Endodermal cell (in vitro differentiated cells): ENCODE results near the gene LSM3. TPM values are rescaled to one million over a fixed set of nuclear protein-coding genes. Genes with fewer than 3 reads are reported as not detected.

ENCODE experiments used
- DNase-seq: peaks from one replicate; pipeline ENCODE4 v3.0.0-alpha.2; 2017
- H3K27ac ChIP-seq: 2 replicates; pipeline ENCODE4 v1.5.1; 2013; ENCODE audit warnings: mild to moderate bottlenecking, low read depth, low read length, moderate library complexity
- H3K27me3 ChIP-seq: 2 replicates; pipeline ENCODE4 v1.6.1; 2013; ENCODE audit warnings: mild to moderate bottlenecking, low read length, moderate library complexity; ENCODE audit not compliant: insufficient read depth, control insufficient read depth, poor library complexity, severe bottlenecking
- H3K36me3 ChIP-seq: 2 replicates; pipeline ENCODE4 v1.7.0; 2013; ENCODE audit warnings: mild to moderate bottlenecking, low read length, moderate library complexity; ENCODE audit not compliant: control insufficient read depth, insufficient read depth
- H3K4me1 ChIP-seq: one replicate; pipeline ENCODE4 v1.7.0; 2013; ENCODE audit warnings: low read length; ENCODE audit not compliant: control insufficient read depth, insufficient read depth
- H3K4me3 ChIP-seq: 2 replicates; pipeline ENCODE4 v1.5.1; 2013; ENCODE audit warnings: mild to moderate bottlenecking, low read length, moderate library complexity
- H3K9ac ChIP-seq: 2 replicates; pipeline ENCODE4 v1.6.1; 2013; ENCODE audit warnings: mild to moderate bottlenecking, low read length, moderate library complexity; ENCODE audit not compliant: poor library complexity, severe bottlenecking; ENCODE audit errors: extremely low read depth
- H3K9me3 ChIP-seq: 2 replicates; pipeline ENCODE4 v1.6.1; 2013; ENCODE audit warnings: mild to moderate bottlenecking, low read length, moderate library complexity; ENCODE audit not compliant: control insufficient read depth
- H3K27ac Mint-ChIP-seq: 2 replicates; pipeline ENCODE4 v1.8.0; 2020; ENCODE audit warnings: mixed read lengths
- H3K27me3 Mint-ChIP-seq: 2 replicates; pipeline ENCODE4 v1.8.0; 2021; ENCODE audit warnings: mild to moderate bottlenecking, mixed read lengths; ENCODE audit not compliant: insufficient read depth
- H3K36me3 Mint-ChIP-seq: 2 replicates; pipeline ENCODE4 v1.8.0; 2020; ENCODE audit warnings: low read depth, mixed read lengths
- H3K4me1 Mint-ChIP-seq: 2 replicates; pipeline ENCODE4 v1.8.0; 2020; ENCODE audit warnings: mixed read lengths
- H3K4me3 Mint-ChIP-seq: 2 replicates; pipeline ENCODE4 v1.8.0; 2020; ENCODE audit warnings: mild to moderate bottlenecking, moderate library complexity, mixed read lengths
- H3K9me3 Mint-ChIP-seq: 2 replicates; pipeline ENCODE4 v1.8.0; 2020; ENCODE audit warnings: mild to moderate bottlenecking, mixed read lengths
- CTCF ChIP-seq: fragments of 200-600 bp; sonication (generic); conservative IDR thresholded peaks from 2 replicates; pipeline ENCODE4 v1.5.0; 2021; ENCODE audit warnings: antibody characterized with exemption, mild to moderate bottlenecking
- WGBS, 2 experiments: methylation state at CpG; one replicate each; pipeline versions ENCODE4 v1.1.5 to v1.1.7; 2013; ENCODE audit warnings: missing lambda C conversion rate in 2 of 2, mixed read lengths in 1 of 2; ENCODE audit not compliant: insufficient coverage in 1 of 2, insufficient read length in 1 of 2; 5-methylcytosine and 5-hydroxymethylcytosine counted together
- total RNA-seq, 2 donors: library from RNA; stranded (reverse); fragmentation: NEBNext Ultra II Directional in 1 of 2; extraction: Animal tissue kit (Norgen Biotek cat#: 25700) in 1 of 2; gene quantifications; 2 replicates in 1 of 2; 3 replicates in 1 of 2; pipeline ENCODE4 v1.2.1, GENCODE V29; 2021

Gene LSM3
- total RNA-seq, 2 donors from 2014 or later = 18.1 to 19.7 TPM

GRCh38 chr3:14208168-14208567 lies 29.6 kb downstream of the LSM3 start:
- Mint-ChIP-seq H3K27me3 (peaks cover 3% of the 10 kb centered on the region), H3K4me1 (peaks cover 5% of the 10 kb centered on the region), H3K4me3 (no peak overlapping the region), H3K27ac (no peak overlapping the region), H3K9me3 (no peaks in the 10 kb centered on the region), H3K36me3 (no peaks in the 10 kb centered on the region)
- Histone ChIP-seq H3K36me3 (no peaks in the 10 kb centered on the region), H3K27me3 (no peaks in the 10 kb centered on the region), H3K4me3 (no peak overlapping the region), H3K9ac (no peak overlapping the region), H3K9me3 (no peaks in the 10 kb centered on the region), H3K4me1 (no peaks in the 10 kb centered on the region), H3K27ac (no peak overlapping the region)
- no peak for DNase-seq
- no peak for TF ChIP-seq CTCF
- 94 to 100% methylated on average over 3 to 4 of the region's 4 CpGs for WGBS, 2 experiments

- TF ChIP-seq CTCF = no peak
- Histone ChIP-seq H3K9ac (no peak overlapping the region), H3K9me3 (no peaks in the 10 kb centered on the region), H3K27me3 (no peaks in the 10 kb centered on the region), H3K4me1 (no peaks in the 10 kb centered on the region), H3K4me3 (no peak overlapping the region), H3K36me3 (no peaks in the 10 kb centered on the region), H3K27ac (no peak overlapping the region)
- H3K36me3 Mint-ChIP-seq = no peaks in the 10 kb centered on the region
- peaks cover 4% of the 10 kb centered on the region for H3K27me3 Mint-ChIP-seq
- H3K4me3 Mint-ChIP-seq = no peak overlapping the region
- 80 to 82% methylated on average over 5 of the region's 5 CpGs for WGBS, 2 experiments
- DNase-seq = no peak
- H3K4me1 Mint-ChIP-seq = peaks cover 4% of the 10 kb centered on the region
- H3K27ac Mint-ChIP-seq = no peak overlapping the region
- no peaks in the 10 kb centered on the region for H3K9me3 Mint-ChIP-seq
Observed at GRCh38 chr3:14208977-14209394, 30.4 kb downstream of the LSM3 start.

GRCh38 chr3:14209581-14210289 lies 31.1 kb downstream of the LSM3 start:
- peak; percentile 57 for DNase-seq
- H3K27ac ChIP-seq = no peak overlapping the region
- H3K4me3 ChIP-seq = no peak overlapping the region
- H3K4me1 ChIP-seq = no peaks in the 10 kb centered on the region
- Mint-ChIP-seq H3K4me3 (no peak overlapping the region), H3K27me3 (peaks cover 5% of the 10 kb centered on the region), H3K36me3 (no peaks in the 10 kb centered on the region), H3K9me3 (no peaks in the 10 kb centered on the region), H3K27ac (no peak overlapping the region), H3K4me1 (peaks cover 4% of the 10 kb centered on the region)
- 87 to 91% methylated on average over 13 to 14 of the region's 14 CpGs for WGBS, 2 experiments
- no peaks in the 10 kb centered on the region for H3K36me3 ChIP-seq
- no peak for TF ChIP-seq CTCF
- H3K27me3 ChIP-seq = peaks cover 4% of the 10 kb centered on the region
- H3K9me3 ChIP-seq = no peaks in the 10 kb centered on the region
- no peak overlapping the region for H3K9ac ChIP-seq
